ENCODE results near the gene TMEM178B. TPM values are rescaled to one million over a fixed set of nuclear protein-coding genes. Genes with fewer than 3 reads are reported as not detected.
A peak's percentile ranks its signal among the peaks of the same experiment; 100 is the strongest.

The TMEM178B gene
- total and polyA plus RNA-seq, 10 of the 15 experiments (the other 5 are each of a cell fraction or from before 2014, with no cell fraction given): 0.01 to 1.1 (median 0.04) TPM; not detected in 2

- no peak for ATAC-seq
- no peak for DNase-seq (ENCODE audit: low read depth, low spot score)
- H3K4me1 ChIP-seq (ENCODE audit: control insufficient read depth, insufficient read depth, low read length): no peaks in the 10 kb centered on the region
- H3K79me2 ChIP-seq (ENCODE audit: control insufficient read depth, insufficient read depth, low read length): no peaks in the 10 kb centered on the region
- intact Hi-C loops (cut with micrococcal nuclease; ENCODE audit: unreplicated experiment) (no loop called here), in situ Hi-C loops (cut with MboI) (no loop called here)
- no peak for TF ChIP-seq SMC3 (IDR thresholded peaks at IDR 0.05; ENCODE audit: borderline replicate concordance, low read length)
- no peak for TF ChIP-seq TCF7 (IDR thresholded peaks at IDR 0.05; ENCODE audit: borderline replicate concordance)
- no peak for TF ChIP-seq CHD1 (IDR thresholded peaks at IDR 0.05; ENCODE audit: low read depth, low read length)
- TF ChIP-seq SUZ12 (IDR thresholded peaks at IDR 0.05; ENCODE audit: unreplicated experiment): no peak
- H3K9me3 ChIP-seq (replicated peaks; ENCODE audit: control insufficient read depth, insufficient read depth, low read length): no peaks in the 10 kb centered on the region
- ChIA-PET POLR2A (no interaction called here), RAD21 (ENCODE audit: unreplicated experiment) (no interaction called here), SMC1A (ENCODE audit: uncharacterized antibody, unreplicated experiment) (no interaction called here), CTCF (no interaction called here)
- H4K20me1 ChIP-seq (ENCODE audit: control insufficient read depth, insufficient read depth): no peaks in the 10 kb centered on the region
- H3K27ac ChIP-seq (ENCODE audit: control insufficient read depth, insufficient read depth): no peak overlapping the region
- no peak overlapping the region for H3K4me2 ChIP-seq (ENCODE audit: control insufficient read depth, insufficient read depth)
- H3K9ac ChIP-seq (ENCODE audit: control insufficient read depth, insufficient read depth, low read length): no peak overlapping the region
- no peak for FAIRE-seq
- H2AFZ ChIP-seq (ENCODE audit: control insufficient read depth, low read depth, low read length): no peak overlapping the region
- 28% methylated on average over 3 of the region's 4 CpGs for WGBS (ENCODE audit: insufficient coverage, insufficient replicate concordance, low lambda C conversion rate, missing lambda C conversion rate)
- H3K4me3 ChIP-seq: no peak overlapping the region
- no peaks in the 10 kb centered on the region for H3K36me3 ChIP-seq (ENCODE audit: control insufficient read depth in 2 of 2, insufficient read depth in 2 of 2, low read length in 1 of 2)
- no TSS peak for BruUV-seq (replicated peaks)
- no peaks in the 10 kb centered on the region for H3K27me3 ChIP-seq (replicated peaks in 1 of 2; ENCODE audit: control insufficient read depth in 2 of 2, insufficient read depth in 2 of 2, low read length in 1 of 2)
Measured at GRCh38 chr7:141335164-141335563, 261.3 kb downstream of the TMEM178B start.

GRCh38 chr7:141339603-141340002 lies 265.7 kb downstream of the TMEM178B start:
- H4K20me1 ChIP-seq (ENCODE audit: control insufficient read depth, insufficient read depth): no peaks in the 10 kb centered on the region
- DNase-seq (ENCODE audit: low read depth, low spot score) (no peak), FAIRE-seq (no peak), ATAC-seq (no peak)
- H3K4me1 ChIP-seq (ENCODE audit: control insufficient read depth, insufficient read depth, low read length): no peaks in the 10 kb centered on the region
- H3K27ac ChIP-seq (ENCODE audit: control insufficient read depth, insufficient read depth): no peak overlapping the region
- intact Hi-C loops (cut with micrococcal nuclease; ENCODE audit: unreplicated experiment): no loop called here
- H3K9ac ChIP-seq (ENCODE audit: control insufficient read depth, insufficient read depth, low read length): no peak overlapping the region
- ChIA-PET SMC1A (ENCODE audit: uncharacterized antibody, unreplicated experiment) (no interaction called here), CTCF (no interaction called here), RAD21 (ENCODE audit: unreplicated experiment) (no interaction called here), POLR2A (no interaction called here)
- no peaks in the 10 kb centered on the region for H3K36me3 ChIP-seq (ENCODE audit: control insufficient read depth in 2 of 2, insufficient read depth in 2 of 2, low read length in 1 of 2)
- BruUV-seq (replicated peaks): no TSS peak
- in situ Hi-C loops (cut with MboI): no loop called here
- no peak overlapping the region for H3K4me2 ChIP-seq (ENCODE audit: control insufficient read depth, insufficient read depth)
- no peaks in the 10 kb centered on the region for H3K79me2 ChIP-seq (ENCODE audit: control insufficient read depth, insufficient read depth, low read length)
- no peak overlapping the region for H3K4me3 ChIP-seq
- H2AFZ ChIP-seq (ENCODE audit: control insufficient read depth, low read depth, low read length): no peak overlapping the region
- WGBS (ENCODE audit: insufficient coverage, insufficient replicate concordance, low lambda C conversion rate, missing lambda C conversion rate): 0% methylated on average over 1 of the region's 1 CpG
- H3K27me3 ChIP-seq (replicated peaks in 1 of 2; ENCODE audit: control insufficient read depth in 2 of 2, insufficient read depth in 2 of 2, low read length in 1 of 2): no peaks in the 10 kb centered on the region
- no peaks in the 10 kb centered on the region for H3K9me3 ChIP-seq (replicated peaks; ENCODE audit: control insufficient read depth, insufficient read depth, low read length)
- TF ChIP-seq, protein P1, sequence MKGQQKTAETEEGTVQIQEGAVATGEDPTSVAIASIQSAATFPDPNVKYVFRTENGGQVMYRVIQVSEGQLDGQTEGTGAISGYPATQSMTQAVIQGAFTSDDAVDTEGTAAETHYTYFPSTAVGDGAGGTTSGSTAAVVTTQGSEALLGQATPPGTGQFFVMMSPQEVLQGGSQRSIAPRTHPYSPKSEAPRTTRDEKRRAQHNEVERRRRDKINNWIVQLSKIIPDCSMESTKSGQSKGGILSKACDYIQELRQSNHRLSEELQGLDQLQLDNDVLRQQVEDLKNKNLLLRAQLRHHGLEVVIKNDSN (IDR thresholded peaks at IDR 0.05; ENCODE audit: borderline replicate concordance, extremely low read length, insufficient read depth, low read depth, low read length): no peak
- peak; percentile 31; the same call in 1 of the 2 replicates for TF ChIP-seq REST (IDR thresholded peaks at IDR 0.05; ENCODE audit: low read depth, low read length)

Data from GM12878 (cell line).